Natural killer cell (primary cell): Measurements from ENCODE around the gene MAGOH. TPM values are rescaled to one million over a fixed set of nuclear protein-coding genes. Genes with fewer than 3 reads are reported as not detected.
"Not testable (repeated sequence)": the region's sequence is repeated elsewhere in the genome, so short reads cannot be mapped to it uniquely, and the experiment has no call there.

ENCODE experiments used
- ATAC-seq, 3 donors: fragments of 150-1000 bp in 2 of 3; fragments of 200-7000 bp in 1 of 3; cut with Tn5 transposase; 1 replicate in 1 of 3; 2 replicates in 2 of 3; pipeline ENCODE4 v1.10.0; 2021; ENCODE audit warnings: mild to moderate bottlenecking in 2 of 3, moderate library complexity in 2 of 3
- DNase-seq, 2 donors: peaks; one replicate each; pipeline versions ENCODE4 v3.0.0 to v3.0.0-alpha.2; 2013 to 2021; ENCODE audit warnings: mixed read lengths in 1 of 2
- H3K27ac ChIP-seq: one replicate; pipeline ENCODE4 v1.5.1; 2013; ENCODE audit warnings: mild to moderate bottlenecking, low read length
- H3K27me3 ChIP-seq: one replicate; pipeline ENCODE4 v1.6.1; 2013; ENCODE audit warnings: low read length; ENCODE audit not compliant: control insufficient read depth, insufficient read depth
- H3K36me3 ChIP-seq: one replicate; pipeline ENCODE4 v1.6.1; 2013; ENCODE audit warnings: low read length; ENCODE audit not compliant: control insufficient read depth, insufficient read depth
- H3K4me1 ChIP-seq: one replicate; pipeline ENCODE4 v1.6.1; 2013; ENCODE audit warnings: low read length; ENCODE audit not compliant: control insufficient read depth, insufficient read depth
- H3K4me3 ChIP-seq: one replicate; pipeline ENCODE4 v1.5.1; 2013; ENCODE audit warnings: low read length
- H3K9me3 ChIP-seq: one replicate; pipeline ENCODE4 v1.6.1; 2013; ENCODE audit warnings: low read length; ENCODE audit not compliant: control insufficient read depth, insufficient read depth
- H3K27ac Mint-ChIP-seq, 2 donors: one replicate each; pipeline ENCODE4 v1.8.0; 2022; ENCODE audit warnings: mild to moderate bottlenecking in 2 of 2, mixed read lengths in 2 of 2, moderate library complexity in 1 of 2
- H3K27me3 Mint-ChIP-seq, 2 donors: one replicate each; pipeline ENCODE4 v1.8.0; 2022; ENCODE audit warnings: low read depth in 2 of 2, mixed read lengths in 2 of 2
- H3K36me3 Mint-ChIP-seq: one replicate; pipeline ENCODE4 v1.8.0; 2022; ENCODE audit warnings: mixed read lengths
- H3K4me1 Mint-ChIP-seq, 2 donors: one replicate each; pipeline ENCODE4 v1.8.0; 2022; ENCODE audit warnings: mixed read lengths in 2 of 2
- H3K4me3 Mint-ChIP-seq: one replicate; pipeline ENCODE4 v1.8.0; 2022; ENCODE audit warnings: mild to moderate bottlenecking, moderate library complexity, mixed read lengths
- H3K9me3 Mint-ChIP-seq, 2 donors: one replicate each; pipeline ENCODE4 v1.8.0; 2022; ENCODE audit warnings: mixed read lengths in 2 of 2
- CTCF ChIP-seq: fragments of 200-600 bp; IDR thresholded peaks from one replicate; pipeline ENCODE4 v1.8.0; 2022; ENCODE audit warnings: antibody characterized with exemption
- WGBS: methylation state at CpG from one replicate; pipeline ENCODE4 v1.1.7; 2013; ENCODE audit warnings: missing lambda C conversion rate; ENCODE audit not compliant: insufficient coverage; 5-methylcytosine and 5-hydroxymethylcytosine counted together
- intact Hi-C: fragments of 100-400 bp; cut with micrococcal nuclease; formaldehyde crosslinking; loops from one replicate; pipeline ENCODE4 v1.14.2; 2022
- total RNA-seq, 4 donors: library from RNA; stranded (reverse); fragments of 120-200 nt in 1 of 4; gene quantifications; one replicate each; pipeline versions ENCODE4 v1.2.3 to v1.2.4, GENCODE V29; 2013 to 2022

The MAGOH gene
- total RNA-seq, 3 donors from 2014 or later (not counting 1 experiment from before 2014, with no cell fraction given), result 48.6 to 70.4 (median 69.2) TPM

DNA sequence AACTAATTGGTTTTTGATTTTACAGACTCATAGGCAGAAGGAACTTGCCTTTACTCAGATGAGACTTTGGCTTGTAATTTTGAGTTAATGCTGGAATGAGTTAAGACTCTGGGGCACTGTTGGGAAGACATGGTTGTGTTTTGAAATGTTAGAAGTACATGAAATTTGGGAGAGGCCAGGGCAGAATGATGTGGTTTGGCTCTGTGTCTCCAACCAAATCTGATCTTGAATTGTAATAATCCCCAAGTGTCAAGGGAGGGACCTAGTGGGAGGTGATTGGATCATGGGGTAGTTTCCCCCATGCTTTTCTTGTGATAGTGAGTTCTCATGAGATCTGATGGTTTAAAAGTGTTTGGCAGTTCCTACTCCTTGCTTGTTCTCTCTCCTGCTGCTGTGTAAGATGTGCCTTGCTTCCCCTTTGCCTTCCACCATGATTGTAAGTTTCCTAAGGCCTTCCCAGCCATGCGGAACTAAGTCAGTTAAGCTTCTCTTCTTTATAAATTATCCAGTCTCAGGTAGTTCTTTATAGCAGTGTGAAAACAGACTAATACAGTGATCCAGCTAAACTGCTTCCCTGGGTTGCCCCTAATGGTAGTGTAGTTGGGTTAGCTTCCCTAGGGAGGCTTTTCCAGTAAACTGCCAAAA lies 31.5 kb downstream of the MAGOH start:
- intact Hi-C loops, result no loop called here
- peaks cover 11% of the 10 kb centered on the region for H3K9me3 ChIP-seq
- no peaks in the 10 kb centered on the region for H3K27me3 ChIP-seq
- 100% methylated on average over 1 of the region's 1 CpG for WGBS
- Mint-ChIP-seq H3K27ac (no peak overlapping the region), H3K4me1 (peaks cover 0 to 5% of the 10 kb centered on the region in 2 donors), H3K9me3 (peaks cover 2% of the 10 kb centered on the region in 2 donors), H3K4me3 (no peak overlapping the region), H3K27me3 (no peaks in the 10 kb centered on the region), H3K36me3 (peaks cover 57% of the 10 kb centered on the region)
- H3K4me3 ChIP-seq, result no peak overlapping the region
- peaks cover 70% of the 10 kb centered on the region for H3K36me3 ChIP-seq
- no peak overlapping the region for H3K27ac ChIP-seq
- ATAC-seq (no peak), DNase-seq (no peak)
- TF ChIP-seq CTCF, result no peak
- H3K4me1 ChIP-seq, result no peaks in the 10 kb centered on the region

DNA sequence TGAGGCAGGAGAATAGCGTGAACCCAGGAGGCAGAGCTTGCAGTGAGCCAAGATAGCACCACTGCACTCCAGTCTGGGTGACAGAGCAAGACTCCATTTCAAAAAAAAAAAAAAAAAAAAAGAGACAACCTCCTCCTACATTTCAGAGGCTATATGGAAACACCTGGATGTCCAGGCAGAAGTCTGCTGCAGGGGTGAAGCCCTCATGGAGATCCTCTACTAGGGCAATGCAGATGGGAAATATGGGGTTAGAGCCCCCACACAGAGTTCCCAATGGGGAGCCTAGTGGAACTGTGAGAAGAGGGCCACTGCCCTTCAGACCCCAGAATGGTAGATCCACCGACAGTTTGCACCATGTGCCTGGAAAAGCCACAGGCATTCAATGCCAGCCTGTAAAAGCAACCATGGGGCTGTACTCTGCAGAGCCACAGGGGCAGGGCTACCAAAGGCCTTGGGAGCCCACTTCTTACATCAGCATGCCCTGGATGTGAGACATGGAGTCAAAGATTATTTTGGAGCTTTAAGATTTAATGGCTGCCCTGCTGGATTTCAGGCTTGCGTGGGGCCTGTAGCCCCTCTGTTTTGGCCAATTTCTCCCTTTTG lies 32.1 kb downstream of the MAGOH start:
- Histone ChIP-seq H3K36me3 (peaks cover 72% of the 10 kb centered on the region), H3K9me3 (peaks cover 11% of the 10 kb centered on the region)
- 98% methylated on average over 3 of the region's 3 CpGs for WGBS
- H3K36me3 Mint-ChIP-seq, result peaks cover 57% of the 10 kb centered on the region
- H3K4me1 Mint-ChIP-seq, H3K4me1 ChIP-seq, H3K27me3 Mint-ChIP-seq, H3K27me3 ChIP-seq, intact Hi-C loops, ATAC-seq, H3K4me3 Mint-ChIP-seq, DNase-seq, H3K27ac ChIP-seq, H3K4me3 ChIP-seq, H3K9me3 Mint-ChIP-seq, H3K27ac Mint-ChIP-seq: not testable (repeated sequence)

DNA sequence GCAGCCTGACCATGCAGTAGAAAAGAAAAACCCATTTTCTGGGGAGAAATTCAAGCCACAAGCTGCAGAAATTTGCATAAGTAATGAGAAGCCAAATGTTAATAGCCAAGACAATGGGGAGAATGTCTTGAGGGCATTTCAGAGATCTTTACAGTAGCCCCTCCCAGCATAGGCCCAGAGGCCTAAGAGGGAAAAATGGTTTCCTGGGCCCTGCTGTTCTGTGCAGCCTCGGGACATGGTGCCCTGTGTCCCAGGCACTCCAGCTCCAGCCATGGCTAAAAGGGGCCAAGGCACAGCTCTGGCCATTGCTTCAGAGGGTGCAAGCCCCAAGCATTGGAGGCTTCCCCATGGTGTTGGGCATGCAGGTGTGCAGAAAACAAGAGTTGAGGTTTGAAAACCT lies 32.8 kb downstream of the MAGOH start:
- H3K27ac Mint-ChIP-seq, intact Hi-C loops: not testable (repeated sequence)

GRCh38 chr1:53203466-53203865 lies 34.9 kb downstream of the MAGOH start:
- Mint-ChIP-seq H3K9me3 (peaks cover 2% of the 10 kb centered on the region in 2 donors), H3K4me1 (peaks cover 0 to 8% of the 10 kb centered on the region in 2 donors), H3K27ac (no peak overlapping the region), H3K4me3 (no peak overlapping the region), H3K36me3 (peaks cover 49% of the 10 kb centered on the region), H3K27me3 (no peaks in the 10 kb centered on the region)
- no peak overlapping the region for H3K27ac ChIP-seq
- H3K9me3 ChIP-seq, result peaks cover 11% of the 10 kb centered on the region
- no peak overlapping the region for H3K4me3 ChIP-seq
- intact Hi-C loops, result no loop called here
- DNase-seq (no peak), ATAC-seq (no peak)
- peaks cover 53% of the 10 kb centered on the region for H3K36me3 ChIP-seq
- TF ChIP-seq CTCF, result no peak
- no peaks in the 10 kb centered on the region for H3K27me3 ChIP-seq
- WGBS, result 99% methylated on average over 3 of the region's 3 CpGs
- H3K4me1 ChIP-seq, result no peaks in the 10 kb centered on the region

More for the DNA sequence above, 32.8 kb downstream of the MAGOH start:
- not testable (repeated sequence) for ATAC-seq, H3K4me1 ChIP-seq, H3K27me3 ChIP-seq, DNase-seq, H3K27me3 Mint-ChIP-seq, H3K4me3 ChIP-seq, H3K4me3 Mint-ChIP-seq, H3K4me1 Mint-ChIP-seq, H3K27ac ChIP-seq, H3K9me3 Mint-ChIP-seq
- WGBS, result 100% methylated on average over 1 of the region's 1 CpG
- Histone ChIP-seq H3K9me3 (peaks cover 11% of the 10 kb centered on the region), H3K36me3 (peaks cover 69% of the 10 kb centered on the region)
- H3K36me3 Mint-ChIP-seq, result peaks cover 56% of the 10 kb centered on the region
